ENCODE data around the gene MRFAP1L1.

GRCh38 chr4:6753891-6754290 lies 44.2 kb upstream of the MRFAP1L1 start:
- TF ChIP-seq, protein P1, sequence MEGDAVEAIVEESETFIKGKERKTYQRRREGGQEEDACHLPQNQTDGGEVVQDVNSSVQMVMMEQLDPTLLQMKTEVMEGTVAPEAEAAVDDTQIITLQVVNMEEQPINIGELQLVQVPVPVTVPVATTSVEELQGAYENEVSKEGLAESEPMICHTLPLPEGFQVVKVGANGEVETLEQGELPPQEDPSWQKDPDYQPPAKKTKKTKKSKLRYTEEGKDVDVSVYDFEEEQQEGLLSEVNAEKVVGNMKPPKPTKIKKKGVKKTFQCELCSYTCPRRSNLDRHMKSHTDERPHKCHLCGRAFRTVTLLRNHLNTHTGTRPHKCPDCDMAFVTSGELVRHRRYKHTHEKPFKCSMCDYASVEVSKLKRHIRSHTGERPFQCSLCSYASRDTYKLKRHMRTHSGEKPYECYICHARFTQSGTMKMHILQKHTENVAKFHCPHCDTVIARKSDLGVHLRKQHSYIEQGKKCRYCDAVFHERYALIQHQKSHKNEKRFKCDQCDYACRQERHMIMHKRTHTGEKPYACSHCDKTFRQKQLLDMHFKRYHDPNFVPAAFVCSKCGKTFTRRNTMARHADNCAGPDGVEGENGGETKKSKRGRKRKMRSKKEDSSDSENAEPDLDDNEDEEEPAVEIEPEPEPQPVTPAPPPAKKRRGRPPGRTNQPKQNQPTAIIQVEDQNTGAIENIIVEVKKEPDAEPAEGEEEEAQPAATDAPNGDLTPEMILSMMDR (IDR thresholded peaks at IDR 0.05): no peak
- no peak for TF ChIP-seq POLR2A (IDR thresholded peaks at IDR 0.05)
